HUES64 (cell line): Measurements from ENCODE around the gene TRIM7.

Source experiments
- H3K27ac ChIP-seq: 2 replicates; pipeline ENCODE4 v1.7.0; 2013; ENCODE audit warnings: low read depth, low read length, inconsistent platforms
- H3K27me3 ChIP-seq: 2 replicates; pipeline ENCODE4 v1.6.1; 2013; ENCODE audit warnings: mild to moderate bottlenecking, low read length; ENCODE audit not compliant: insufficient read depth
- H3K36me3 ChIP-seq: 2 replicates; pipeline ENCODE4 v1.6.1; 2013; ENCODE audit warnings: mild to moderate bottlenecking, low read length; ENCODE audit not compliant: insufficient read depth
- H3K4me1 ChIP-seq: 2 replicates; pipeline ENCODE4 v1.6.1; 2013; ENCODE audit warnings: mild to moderate bottlenecking, low read length, moderate library complexity; ENCODE audit not compliant: insufficient read depth
- H3K4me3 ChIP-seq: 2 replicates; pipeline ENCODE4 v1.5.1; 2013; ENCODE audit warnings: mild to moderate bottlenecking, low read length, moderate library complexity
- H3K9ac ChIP-seq: 2 replicates; pipeline ENCODE4 v1.6.1; 2013; ENCODE audit warnings: mild to moderate bottlenecking, low read depth, low read length
- H3K9me3 ChIP-seq: 2 replicates; pipeline ENCODE4 v1.6.1; 2013; ENCODE audit warnings: low read depth, low read length; ENCODE audit not compliant: insufficient read depth
- WGBS: fragments of 150-250, 120-280 bp; methylation state at CpG from one replicate; pipeline ENCODE4 v1.1.7; 2013; ENCODE audit warnings: missing lambda C conversion rate; 5-methylcytosine and 5-hydroxymethylcytosine counted together

Gene TRIM7

DNA sequence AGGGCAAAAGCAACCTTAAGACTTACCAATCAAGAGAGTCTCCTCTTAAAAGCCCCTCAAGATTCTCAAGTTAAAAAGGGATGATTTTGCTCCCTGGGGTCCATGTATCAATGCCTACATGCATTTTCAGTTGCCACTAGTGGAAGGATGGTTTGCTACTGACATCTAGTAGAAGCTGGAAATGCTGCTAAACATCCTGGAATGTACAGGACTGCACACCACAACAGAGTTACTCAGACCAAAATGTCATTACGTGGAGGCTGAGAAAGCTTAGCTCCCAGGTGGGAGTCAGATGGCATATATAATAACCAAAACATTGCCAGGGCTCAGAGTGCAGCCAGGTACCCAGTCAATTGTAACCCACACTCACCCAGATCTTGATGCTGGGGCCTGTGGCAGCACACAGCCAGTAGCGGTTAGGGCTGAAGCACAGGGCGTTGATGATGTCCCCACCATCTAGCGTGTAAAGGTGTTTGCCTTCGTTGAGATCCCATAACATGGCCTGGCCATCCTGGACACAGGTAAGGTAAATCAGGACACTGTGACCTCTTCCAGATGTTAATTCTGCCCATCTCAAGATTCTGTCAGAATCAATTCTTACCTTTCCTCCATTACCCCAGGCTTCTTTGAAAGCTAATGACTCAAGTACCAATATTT is 32.9 kb upstream of the TRIM7 start:
- peaks cover 8% of the 10 kb centered on the region; the same call in 1 of the 2 replicates for H3K4me1 ChIP-seq
- no peak overlapping the region for H3K9ac ChIP-seq
- no peak overlapping the region for H3K27ac ChIP-seq
- no peaks in the 10 kb centered on the region for H3K9me3 ChIP-seq
- WGBS: 95% methylated on average over 5 of the region's 5 CpGs
- H3K27me3 ChIP-seq: no peaks in the 10 kb centered on the region
- H3K4me3 ChIP-seq: no peak overlapping the region
- peaks cover 94% of the 10 kb centered on the region for H3K36me3 ChIP-seq

GRCh38 chr5:181236954-181237641 is 32.1 kb upstream of the TRIM7 start:
- no peaks in the 10 kb centered on the region for H3K9me3 ChIP-seq
- no peak overlapping the region for H3K4me3 ChIP-seq
- no peaks in the 10 kb centered on the region for H3K27me3 ChIP-seq
- H3K36me3 ChIP-seq: peaks cover 94% of the 10 kb centered on the region
- peaks cover 6% of the 10 kb centered on the region; the same call in 1 of the 2 replicates for H3K4me1 ChIP-seq
- H3K9ac ChIP-seq: no peak overlapping the region
- WGBS: 96% methylated on average over 10 of the region's 10 CpGs
- H3K27ac ChIP-seq: peak overlapping the region; percentile 5; the same call in 1 of the 2 replicates

- Histone ChIP-seq H3K36me3 (peaks cover 94% of the 10 kb centered on the region), H3K27ac (no peak overlapping the region), H3K27me3 (no peaks in the 10 kb centered on the region), H3K4me3 (no peak overlapping the region), H3K9ac (no peak overlapping the region), H3K9me3 (no peaks in the 10 kb centered on the region), H3K4me1 (no peaks in the 10 kb centered on the region; the same call in 1 of the 2 replicates)
- WGBS: 90% methylated on average over 6 of the region's 6 CpGs
Observed at GRCh38 chr5:181236471-181236870, 31.5 kb upstream of the TRIM7 start.

DNA sequence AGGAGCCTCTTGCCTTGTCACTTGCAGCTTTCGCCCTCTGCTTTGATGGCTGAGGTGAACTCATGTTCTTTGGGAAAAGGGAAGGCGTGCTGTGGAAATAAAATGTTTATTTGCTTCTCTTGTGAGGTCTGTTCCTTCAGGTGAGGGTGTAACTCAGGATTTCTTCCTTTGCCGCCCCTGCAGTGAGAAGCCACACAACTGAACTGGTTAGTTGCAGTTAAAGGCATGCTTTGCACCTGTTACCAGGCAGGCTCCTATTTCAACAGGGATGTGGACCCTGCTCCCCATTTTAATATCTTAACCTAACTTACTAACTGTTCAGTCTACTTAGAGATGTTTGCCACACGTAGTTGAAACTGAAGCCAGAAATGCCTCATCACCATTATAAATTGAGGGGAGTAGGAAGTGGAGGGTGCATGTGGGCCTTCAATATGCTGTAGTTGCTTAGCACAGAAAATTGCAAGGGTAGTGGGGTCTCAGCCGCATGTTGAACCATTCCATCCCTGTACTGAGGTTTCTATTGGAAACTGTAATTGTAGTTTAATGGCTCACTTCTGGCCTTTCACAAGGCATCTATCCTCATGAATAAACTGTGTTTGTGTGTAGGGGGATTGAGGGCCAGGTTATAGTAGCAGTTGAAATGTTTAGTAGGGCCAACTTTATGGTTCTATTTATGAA is 30.8 kb upstream of the TRIM7 start:
- H3K9ac ChIP-seq: no peak overlapping the region
- H3K27me3 ChIP-seq: no peaks in the 10 kb centered on the region
- H3K27ac ChIP-seq: peak overlapping the region; percentile 43; the same call in 1 of the 2 replicates
- H3K9me3 ChIP-seq: no peaks in the 10 kb centered on the region
- H3K4me3 ChIP-seq: no peak overlapping the region
- 92% methylated on average over 5 of the region's 5 CpGs for WGBS
- H3K36me3 ChIP-seq: peaks cover 93% of the 10 kb centered on the region
- H3K4me1 ChIP-seq: no peaks in the 10 kb centered on the region

- peak overlapping the region; percentile 43; the same call in 1 of the 2 replicates for H3K27ac ChIP-seq
- WGBS: 93% methylated on average over 5 of the region's 5 CpGs
- no peaks in the 10 kb centered on the region for H3K4me1 ChIP-seq
- peaks cover 93% of the 10 kb centered on the region for H3K36me3 ChIP-seq
- no peaks in the 10 kb centered on the region for H3K9me3 ChIP-seq
- no peak overlapping the region for H3K9ac ChIP-seq
- H3K27me3 ChIP-seq: no peaks in the 10 kb centered on the region
- no peak overlapping the region for H3K4me3 ChIP-seq
Observed at GRCh38 chr5:181235323-181235688, 30.3 kb upstream of the TRIM7 start.

GRCh38 chr5:181234455-181235306 is 29.7 kb upstream of the TRIM7 start:
- H3K9me3 ChIP-seq: no peaks in the 10 kb centered on the region
- no peak overlapping the region for H3K9ac ChIP-seq
- no peaks in the 10 kb centered on the region for H3K4me1 ChIP-seq
- no peaks in the 10 kb centered on the region for H3K27me3 ChIP-seq
- WGBS: 92% methylated on average over 20 of the region's 22 CpGs
- peaks cover 88% of the 10 kb centered on the region for H3K36me3 ChIP-seq
- peak overlapping the region; percentile 38; the same call in 1 of the 2 replicates for H3K27ac ChIP-seq
- H3K4me3 ChIP-seq: no peak overlapping the region

- Histone ChIP-seq H3K36me3 (peaks cover 88% of the 10 kb centered on the region), H3K27ac (no peak overlapping the region)
- 95% methylated on average over 24 of the region's 24 CpGs for WGBS
Observed at GRCh38 chr5:181233801-181234454, 28.9 kb upstream of the TRIM7 start.

GRCh38 chr5:181233088-181233800 is 28.2 kb upstream of the TRIM7 start:
- 92% methylated on average over 16 of the region's 16 CpGs for WGBS
- Histone ChIP-seq H3K4me1 (no peaks in the 10 kb centered on the region), H3K9me3 (no peaks in the 10 kb centered on the region), H3K4me3 (no peak overlapping the region), H3K9ac (no peak overlapping the region), H3K27ac (no peak overlapping the region), H3K27me3 (no peaks in the 10 kb centered on the region), H3K36me3 (peaks cover 82% of the 10 kb centered on the region)

More at GRCh38 chr5:181233801-181234454, 28.9 kb upstream of the TRIM7 start:
- Histone ChIP-seq H3K27me3 (no peaks in the 10 kb centered on the region), H3K9me3 (no peaks in the 10 kb centered on the region), H3K4me1 (no peaks in the 10 kb centered on the region), H3K9ac (no peak overlapping the region), H3K4me3 (no peak overlapping the region)

- no peak overlapping the region for H3K9ac ChIP-seq
- no peaks in the 10 kb centered on the region for H3K4me1 ChIP-seq
- peaks cover 79% of the 10 kb centered on the region for H3K36me3 ChIP-seq
Observed at GRCh38 chr5:181232593-181232992, 27.6 kb upstream of the TRIM7 start.

GRCh38 chr5:181231432-181231831 is 26.4 kb upstream of the TRIM7 start:
- no peak overlapping the region for H3K4me3 ChIP-seq
- no peak overlapping the region for H3K9ac ChIP-seq
- H3K36me3 ChIP-seq: peaks cover 71% of the 10 kb centered on the region
- H3K9me3 ChIP-seq: no peaks in the 10 kb centered on the region
- no peaks in the 10 kb centered on the region for H3K4me1 ChIP-seq
- 94% methylated on average over 7 of the region's 7 CpGs for WGBS
- no peak overlapping the region for H3K27ac ChIP-seq
- H3K27me3 ChIP-seq: no peaks in the 10 kb centered on the region

More at GRCh38 chr5:181232593-181232992, 27.6 kb upstream of the TRIM7 start:
- Histone ChIP-seq H3K9me3 (no peaks in the 10 kb centered on the region), H3K27me3 (no peaks in the 10 kb centered on the region), H3K27ac (no peak overlapping the region), H3K4me3 (no peak overlapping the region)
- 94% methylated on average over 18 of the region's 18 CpGs for WGBS
